ENCODE results near the gene KRTAP10-1. TPM values are rescaled to one million over a fixed set of nuclear protein-coding genes. Genes with fewer than 3 reads are reported as not detected.
A peak's percentile ranks its signal among the peaks of the same experiment; 100 is the strongest.
"Not testable (repeated sequence)": the region's sequence is repeated elsewhere in the genome, so short reads cannot be mapped to it uniquely, and the experiment has no call there.

The KRTAP10-1 gene
- total RNA-seq, 6 donors from 2014 or later = not detected

DNA sequence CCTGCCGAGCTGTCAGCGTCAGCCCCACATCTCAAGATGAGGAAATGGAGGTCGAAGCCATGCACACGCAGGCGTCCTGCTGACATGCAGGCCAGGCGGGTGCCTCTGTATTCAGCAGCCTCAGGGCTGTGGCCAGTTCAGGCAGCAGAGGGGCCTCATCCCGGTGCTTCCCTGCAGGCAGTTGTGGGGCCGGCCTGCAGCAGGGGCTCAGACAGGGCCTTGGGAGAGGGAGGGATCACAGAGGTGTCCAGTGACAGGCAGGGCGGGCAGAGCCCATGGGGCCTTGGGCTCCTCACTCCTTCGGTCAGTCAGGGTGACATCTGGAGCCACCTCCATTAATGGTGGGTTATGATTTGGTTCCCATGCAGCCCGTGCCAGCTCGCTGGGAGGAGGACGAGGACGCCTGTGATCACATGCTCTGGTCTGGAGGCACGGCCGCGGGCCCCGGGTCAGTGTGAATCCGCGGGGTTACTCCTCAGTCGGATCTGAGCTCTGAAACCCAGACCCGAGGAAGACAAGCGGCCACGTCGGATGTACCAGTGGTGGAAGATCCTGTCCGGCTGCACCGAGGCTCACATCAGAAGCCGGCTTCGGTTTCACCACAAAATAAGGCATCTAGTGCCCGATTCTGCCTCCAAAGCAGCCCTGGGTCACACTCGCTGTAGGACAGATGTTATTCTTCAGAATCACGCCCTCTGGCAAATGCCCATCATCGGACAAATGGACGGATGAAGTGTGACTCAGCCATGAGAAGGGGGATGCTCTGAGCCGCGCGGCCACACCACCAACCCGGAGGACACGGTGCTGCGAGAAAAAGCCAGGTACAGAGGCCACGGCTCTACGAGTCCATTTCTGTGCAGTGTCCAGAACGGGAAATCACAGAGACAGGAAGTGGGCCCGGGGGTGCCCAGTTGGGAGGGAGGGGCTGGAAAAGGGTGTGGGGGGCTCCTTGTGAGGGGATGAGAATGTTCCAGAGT, 33.4 kb downstream of the KRTAP10-1 start:
- H3K27ac ChIP-seq = no peak overlapping the region
- ATAC-seq (ENCODE audit: low FRiP score in 2 of 2) (no peak), DNase-seq (peak in 1 of 2 donors; percentile 83)
- no peaks in the 10 kb centered on the region for H3K36me3 ChIP-seq
- TF ChIP-seq, protein P1, sequence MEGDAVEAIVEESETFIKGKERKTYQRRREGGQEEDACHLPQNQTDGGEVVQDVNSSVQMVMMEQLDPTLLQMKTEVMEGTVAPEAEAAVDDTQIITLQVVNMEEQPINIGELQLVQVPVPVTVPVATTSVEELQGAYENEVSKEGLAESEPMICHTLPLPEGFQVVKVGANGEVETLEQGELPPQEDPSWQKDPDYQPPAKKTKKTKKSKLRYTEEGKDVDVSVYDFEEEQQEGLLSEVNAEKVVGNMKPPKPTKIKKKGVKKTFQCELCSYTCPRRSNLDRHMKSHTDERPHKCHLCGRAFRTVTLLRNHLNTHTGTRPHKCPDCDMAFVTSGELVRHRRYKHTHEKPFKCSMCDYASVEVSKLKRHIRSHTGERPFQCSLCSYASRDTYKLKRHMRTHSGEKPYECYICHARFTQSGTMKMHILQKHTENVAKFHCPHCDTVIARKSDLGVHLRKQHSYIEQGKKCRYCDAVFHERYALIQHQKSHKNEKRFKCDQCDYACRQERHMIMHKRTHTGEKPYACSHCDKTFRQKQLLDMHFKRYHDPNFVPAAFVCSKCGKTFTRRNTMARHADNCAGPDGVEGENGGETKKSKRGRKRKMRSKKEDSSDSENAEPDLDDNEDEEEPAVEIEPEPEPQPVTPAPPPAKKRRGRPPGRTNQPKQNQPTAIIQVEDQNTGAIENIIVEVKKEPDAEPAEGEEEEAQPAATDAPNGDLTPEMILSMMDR (IDR thresholded peaks at IDR 0.05) = no peak
- TF ChIP-seq POLR2AphosphoS5 (IDR thresholded peaks at IDR 0.05) (no peak), POLR2A (IDR thresholded peaks at IDR 0.05) (no peak)
- H3K9me3 ChIP-seq = no peaks in the 10 kb centered on the region
- H3K27me3 ChIP-seq = no peaks in the 10 kb centered on the region
- no peak overlapping the region for H3K4me3 ChIP-seq
- peaks cover 0 to 12% (median 10%) of the 10 kb centered on the region in 4 donors for H3K4me1 ChIP-seq
- WGBS, 2 donors = 77 to 79% methylated on average over 39 to 43 of the region's 44 CpGs

DNA sequence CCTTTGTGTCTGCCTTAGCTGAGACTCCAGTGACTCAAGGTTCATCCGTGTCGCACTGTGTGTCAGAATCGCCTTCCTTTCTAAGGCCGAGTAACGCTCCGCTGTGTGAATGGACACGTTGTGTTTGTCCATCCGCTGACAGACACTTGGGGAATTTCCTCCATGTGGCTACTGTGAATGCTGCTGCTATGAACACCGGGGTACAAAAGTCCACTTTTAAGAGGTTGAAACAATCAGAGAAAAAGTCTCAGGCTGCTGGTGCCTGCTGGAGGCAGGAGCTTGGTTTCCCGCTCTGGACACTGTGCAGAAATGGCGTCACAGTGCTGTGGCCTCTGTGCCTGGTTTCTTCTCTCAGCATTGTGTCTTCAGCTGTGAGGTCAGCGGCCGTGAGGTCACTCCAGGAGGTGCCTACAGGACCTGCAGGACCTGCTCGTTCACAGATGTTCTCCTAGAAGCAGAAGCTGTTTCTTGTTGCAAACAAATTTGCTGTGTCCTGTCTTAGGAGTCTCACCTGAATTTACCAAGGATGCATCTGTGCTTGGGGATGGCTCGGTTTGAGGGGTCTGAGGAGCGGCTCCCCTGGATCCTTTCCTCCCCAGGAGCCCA, 34.2 kb downstream of the KRTAP10-1 start:
- no peak overlapping the region for H3K27ac ChIP-seq
- no peak overlapping the region for H3K4me3 ChIP-seq
- no peaks in the 10 kb centered on the region for H3K36me3 ChIP-seq
- DNase-seq = no peak
- TF ChIP-seq EP300 (IDR thresholded peaks at IDR 0.05) (no peak), POLR2A (IDR thresholded peaks at IDR 0.05) (no peak), POLR2AphosphoS5 (IDR thresholded peaks at IDR 0.05) (no peak)
- TF ChIP-seq, protein P1 (IDR thresholded peaks at IDR 0.05) = no peak
- H3K27me3 ChIP-seq = no peaks in the 10 kb centered on the region
- 66 to 88% methylated on average over 8 to 16 of the region's 16 CpGs for WGBS, 2 donors
- H3K4me1 ChIP-seq = peaks cover 0 to 11% (median 9%) of the 10 kb centered on the region in 4 donors
- no peaks in the 10 kb centered on the region for H3K9me3 ChIP-seq
- ATAC-seq (ENCODE audit: low FRiP score in 2 of 2) = no peak

DNA sequence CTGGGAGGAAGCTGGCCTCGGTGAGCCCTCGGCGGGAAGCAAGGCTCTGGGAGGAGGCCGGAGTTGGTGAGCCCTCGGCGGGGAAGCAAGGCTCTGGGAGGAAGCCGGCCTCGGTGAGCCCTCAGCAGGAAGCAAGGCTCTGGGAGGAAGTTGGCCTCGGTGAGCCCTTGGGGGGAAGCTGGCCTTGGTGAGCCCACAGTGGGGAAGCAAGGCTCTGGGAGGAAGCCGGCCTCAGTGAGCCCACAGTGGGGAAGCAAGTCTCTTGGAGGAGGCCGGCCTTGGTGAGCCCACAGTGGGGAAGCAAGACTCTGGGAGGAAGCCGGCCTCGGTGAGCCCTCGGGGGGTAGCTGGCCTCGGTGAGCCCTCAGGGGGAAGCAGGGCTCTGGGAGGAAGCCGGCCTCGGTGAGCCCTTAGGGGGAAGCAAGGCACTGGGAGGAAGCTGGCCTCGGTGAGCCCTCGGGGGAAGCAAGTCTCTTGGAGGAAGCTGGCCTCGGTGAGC, 36.0 kb downstream of the KRTAP10-1 start:
- H3K27me3 ChIP-seq = no peaks in the 10 kb centered on the region

DNA sequence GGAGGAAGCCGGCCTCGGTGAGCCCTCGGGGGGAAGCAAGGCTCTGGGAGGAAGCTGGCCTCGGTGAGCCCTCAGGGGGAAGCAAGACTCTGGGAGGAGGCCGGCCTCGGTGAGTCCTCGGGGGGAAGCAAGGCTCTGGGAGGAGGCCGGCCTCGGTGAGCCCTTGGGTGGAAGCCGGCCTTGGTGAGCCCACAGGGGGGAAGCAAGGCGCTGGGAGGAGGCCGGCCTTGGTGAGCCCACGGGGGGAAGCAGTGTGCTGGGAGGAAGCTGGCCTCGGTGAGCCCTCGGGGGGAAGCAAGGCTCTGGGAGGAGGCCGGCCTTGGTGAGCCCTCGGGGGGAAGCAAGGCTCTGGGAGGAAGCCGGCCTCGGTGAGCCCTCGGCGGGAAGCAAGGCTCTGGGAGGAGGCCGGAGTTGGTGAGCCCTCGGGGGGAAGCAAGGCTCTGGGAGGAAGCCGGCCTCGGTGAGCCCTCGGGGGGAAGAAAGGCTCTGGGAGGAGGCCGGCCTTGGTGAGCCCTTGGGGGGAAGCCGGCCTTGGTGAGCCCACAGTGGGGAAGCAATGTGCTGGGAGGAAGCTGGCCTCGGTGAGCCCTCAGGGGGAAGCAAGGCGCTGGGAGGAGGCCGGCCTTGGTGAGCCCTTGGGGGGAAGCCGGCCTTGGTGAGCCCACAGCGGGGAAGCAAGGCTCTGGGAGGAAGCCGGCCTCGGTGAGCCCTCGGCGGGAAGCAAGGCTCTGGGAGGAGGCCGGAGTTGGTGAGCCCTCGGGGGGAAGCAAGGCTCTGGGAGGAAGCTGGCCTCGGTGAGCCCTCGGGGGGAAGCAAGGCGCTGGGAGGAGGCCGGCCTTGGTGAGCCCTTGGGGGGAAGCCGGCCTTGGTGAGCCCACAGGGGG, 36.7 kb downstream of the KRTAP10-1 start:
- not testable (repeated sequence) for H3K4me1 ChIP-seq; H3K9me3 ChIP-seq; H3K4me3 ChIP-seq; H3K27ac ChIP-seq; H3K27me3 ChIP-seq; ATAC-seq (ENCODE audit: low FRiP score in 2 of 2); DNase-seq; H3K36me3 ChIP-seq
- WGBS, 2 donors = 65 to 78% methylated on average over 35 to 44 of the region's 44 CpGs

More for the DNA sequence above, 36.0 kb downstream of the KRTAP10-1 start:
- Histone ChIP-seq H3K4me1 (no peaks in the 10 kb centered on the region), H3K36me3 (no peaks in the 10 kb centered on the region), H3K27ac (no peak overlapping the region), H3K4me3 (no peak overlapping the region), H3K9me3 (no peaks in the 10 kb centered on the region)
- ATAC-seq (ENCODE audit: low FRiP score in 2 of 2) (no peak), DNase-seq (no peak)
- 37 to 63% methylated on average over 20 of the region's 20 CpGs for WGBS, 2 donors
- TF ChIP-seq POLR2A (IDR thresholded peaks at IDR 0.05) = no peak
- TF ChIP-seq, protein P1 (IDR thresholded peaks at IDR 0.05) = no peak
- TF ChIP-seq EP300 (IDR thresholded peaks at IDR 0.05) = no peak
- no peak for TF ChIP-seq POLR2AphosphoS5 (IDR thresholded peaks at IDR 0.05)
